ENCODE data around the gene KCNH2. TPM values are rescaled to one million over a fixed set of nuclear protein-coding genes. Genes with fewer than 3 reads are reported as not detected.

The KCNH2 gene
- total and polyA plus RNA-seq, 2 experiments from 2014 or later: 8.4 to 9.1 TPM

DNA sequence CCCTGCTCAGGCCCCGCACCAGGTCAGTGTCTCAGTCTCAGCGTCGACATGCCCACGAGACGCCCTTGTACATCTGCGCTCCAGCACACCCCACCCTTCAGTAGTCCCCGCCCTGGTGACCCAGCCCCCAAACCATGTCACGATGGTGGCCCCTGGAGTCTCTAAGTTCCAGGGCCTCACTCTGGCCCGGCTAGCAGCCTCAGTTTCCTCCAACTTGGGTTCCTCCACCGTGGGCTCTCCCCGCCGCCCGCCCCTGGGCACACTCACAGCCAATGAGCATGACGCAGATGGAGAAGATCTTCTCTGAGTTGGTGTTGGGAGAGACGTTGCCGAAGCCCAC lies 27.0 kb downstream of the KCNH2 start:
- H3K4me2 ChIP-seq: no peak overlapping the region
- H3K27me3 ChIP-seq: no peaks in the 10 kb centered on the region
- H3K27ac ChIP-seq: no peak overlapping the region
- H2AFZ ChIP-seq: no peak overlapping the region
- WGBS (ENCODE audit: low lambda C conversion rate, missing lambda C conversion rate): 97% methylated on average over 14 of the region's 16 CpGs
- no peak for DNase-seq (ENCODE audit: low spot score)
- TF ChIP-seq EZH2phosphoT487 (IDR thresholded peaks at IDR 0.05; ENCODE audit: low read depth, severe bottlenecking, unreplicated experiment) (no peak), EZH2 (IDR thresholded peaks at IDR 0.05; ENCODE audit: borderline replicate concordance) (no peak)
- TF ChIP-seq, protein P1, sequence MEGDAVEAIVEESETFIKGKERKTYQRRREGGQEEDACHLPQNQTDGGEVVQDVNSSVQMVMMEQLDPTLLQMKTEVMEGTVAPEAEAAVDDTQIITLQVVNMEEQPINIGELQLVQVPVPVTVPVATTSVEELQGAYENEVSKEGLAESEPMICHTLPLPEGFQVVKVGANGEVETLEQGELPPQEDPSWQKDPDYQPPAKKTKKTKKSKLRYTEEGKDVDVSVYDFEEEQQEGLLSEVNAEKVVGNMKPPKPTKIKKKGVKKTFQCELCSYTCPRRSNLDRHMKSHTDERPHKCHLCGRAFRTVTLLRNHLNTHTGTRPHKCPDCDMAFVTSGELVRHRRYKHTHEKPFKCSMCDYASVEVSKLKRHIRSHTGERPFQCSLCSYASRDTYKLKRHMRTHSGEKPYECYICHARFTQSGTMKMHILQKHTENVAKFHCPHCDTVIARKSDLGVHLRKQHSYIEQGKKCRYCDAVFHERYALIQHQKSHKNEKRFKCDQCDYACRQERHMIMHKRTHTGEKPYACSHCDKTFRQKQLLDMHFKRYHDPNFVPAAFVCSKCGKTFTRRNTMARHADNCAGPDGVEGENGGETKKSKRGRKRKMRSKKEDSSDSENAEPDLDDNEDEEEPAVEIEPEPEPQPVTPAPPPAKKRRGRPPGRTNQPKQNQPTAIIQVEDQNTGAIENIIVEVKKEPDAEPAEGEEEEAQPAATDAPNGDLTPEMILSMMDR (IDR thresholded peaks at IDR 0.05; ENCODE audit: poor library complexity): no peak
- H3K36me3 ChIP-seq (replicated peaks; ENCODE audit: insufficient read depth, low read depth): no peaks in the 10 kb centered on the region
- H3K9me2 ChIP-seq (replicated peaks; ENCODE audit: insufficient read depth): no peaks in the 10 kb centered on the region
- H3K79me2 ChIP-seq: no peaks in the 10 kb centered on the region
- H3K4me3 ChIP-seq: no peak overlapping the region
- H3K9me3 ChIP-seq (ENCODE audit: low read depth): no peaks in the 10 kb centered on the region
- H3K4me1 ChIP-seq (ENCODE audit: insufficient read depth): peaks cover 25% of the 10 kb centered on the region
- H4K20me1 ChIP-seq (ENCODE audit: insufficient read depth, poor library complexity, severe bottlenecking): no peaks in the 10 kb centered on the region

DNA sequence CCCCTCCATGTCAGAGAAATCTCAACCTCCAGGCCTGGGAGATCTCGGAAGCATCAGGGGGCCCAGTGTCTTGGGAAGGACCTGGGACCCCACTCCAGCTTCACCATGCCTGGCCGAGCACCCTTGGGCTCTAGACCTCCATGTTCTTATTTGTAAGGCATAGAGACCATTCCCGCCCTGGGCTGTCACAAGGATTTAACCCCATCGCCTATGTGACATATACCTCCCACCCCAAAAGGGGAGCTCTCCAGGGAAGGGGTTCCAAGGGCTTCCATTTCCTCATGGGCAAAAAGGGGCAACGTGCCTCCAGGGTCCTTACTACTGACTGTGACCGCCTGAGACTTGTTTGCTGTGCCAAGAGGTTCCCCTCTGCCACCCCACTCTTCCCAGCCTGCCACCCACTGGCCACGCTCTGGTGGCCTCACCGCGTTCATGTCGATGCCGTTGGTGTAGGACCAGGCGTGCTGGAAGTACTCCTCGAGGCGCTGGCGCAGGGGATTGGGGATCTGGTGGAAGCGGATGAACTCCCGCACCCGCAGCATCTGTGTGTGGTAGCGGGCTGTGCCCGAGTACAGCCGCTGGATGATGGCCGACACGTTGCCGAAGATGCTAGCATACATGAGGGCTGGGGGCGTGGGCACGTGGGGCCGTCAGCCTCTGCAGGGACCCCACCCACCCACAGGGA lies 27.5 kb downstream of the KCNH2 start:
- H3K9me2 ChIP-seq (replicated peaks; ENCODE audit: insufficient read depth): no peaks in the 10 kb centered on the region
- no peaks in the 10 kb centered on the region for H3K36me3 ChIP-seq (replicated peaks; ENCODE audit: insufficient read depth, low read depth)
- H4K20me1 ChIP-seq (ENCODE audit: insufficient read depth, poor library complexity, severe bottlenecking): no peaks in the 10 kb centered on the region
- H3K4me1 ChIP-seq (ENCODE audit: insufficient read depth): peaks cover 22% of the 10 kb centered on the region
- no peak overlapping the region for H2AFZ ChIP-seq
- no peak overlapping the region for H3K4me2 ChIP-seq
- H3K9me3 ChIP-seq (ENCODE audit: low read depth): no peaks in the 10 kb centered on the region
- H3K4me3 ChIP-seq: no peak overlapping the region
- no peaks in the 10 kb centered on the region for H3K79me2 ChIP-seq
- H3K27ac ChIP-seq: no peak overlapping the region
- DNase-seq (ENCODE audit: low spot score): no peak
- 97% methylated on average over 21 of the region's 27 CpGs for WGBS (ENCODE audit: low lambda C conversion rate, missing lambda C conversion rate)
- no peaks in the 10 kb centered on the region for H3K27me3 ChIP-seq
- TF ChIP-seq EZH2 (IDR thresholded peaks at IDR 0.05; ENCODE audit: borderline replicate concordance) (no peak), EZH2phosphoT487 (IDR thresholded peaks at IDR 0.05; ENCODE audit: low read depth, severe bottlenecking, unreplicated experiment) (no peak)
- TF ChIP-seq, protein P1 (IDR thresholded peaks at IDR 0.05; ENCODE audit: poor library complexity): no peak

DNA sequence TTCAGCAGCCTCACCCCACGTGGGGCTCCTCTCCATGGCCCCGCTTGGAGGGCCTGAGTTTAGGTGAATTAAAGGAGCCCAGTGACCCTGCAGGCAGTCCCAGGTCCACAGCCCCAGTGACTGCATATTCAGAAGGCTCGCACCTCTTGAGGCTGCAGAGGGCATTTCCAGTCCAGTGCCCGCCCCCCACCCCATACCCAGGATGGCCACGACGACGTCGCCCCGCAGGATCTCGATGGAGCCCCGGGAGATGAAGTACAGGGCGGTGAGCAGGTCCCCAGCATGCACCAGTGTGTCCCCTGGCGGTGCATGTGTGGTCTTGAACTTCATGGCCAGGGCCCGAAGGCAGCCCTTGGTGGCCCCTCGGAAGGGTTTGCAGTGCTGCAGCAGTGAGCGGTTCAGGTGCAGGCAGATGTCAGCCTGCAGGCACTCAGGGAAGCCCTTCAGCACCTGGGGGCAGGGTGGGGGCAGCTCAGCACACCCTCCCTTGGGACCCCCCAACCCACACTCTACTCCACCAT lies 28.1 kb downstream of the KCNH2 start:
- Histone ChIP-seq H3K4me2 (no peak overlapping the region), H3K9me3 (ENCODE audit: low read depth) (no peaks in the 10 kb centered on the region), H3K4me3 (no peak overlapping the region), H3K9me2 (replicated peaks; ENCODE audit: insufficient read depth) (no peaks in the 10 kb centered on the region), H3K36me3 (replicated peaks; ENCODE audit: insufficient read depth, low read depth) (no peaks in the 10 kb centered on the region), H3K79me2 (no peaks in the 10 kb centered on the region), H3K27ac (no peak overlapping the region), H3K27me3 (no peaks in the 10 kb centered on the region), H3K4me1 (ENCODE audit: insufficient read depth) (peaks cover 23% of the 10 kb centered on the region), H2AFZ (no peak overlapping the region), H4K20me1 (ENCODE audit: insufficient read depth, poor library complexity, severe bottlenecking) (no peaks in the 10 kb centered on the region)
- TF ChIP-seq EZH2phosphoT487 (IDR thresholded peaks at IDR 0.05; ENCODE audit: low read depth, severe bottlenecking, unreplicated experiment): no peak
- TF ChIP-seq EZH2 (IDR thresholded peaks at IDR 0.05; ENCODE audit: borderline replicate concordance): no peak
- DNase-seq (ENCODE audit: low spot score): no peak
- 88% methylated on average over 16 of the region's 16 CpGs for WGBS (ENCODE audit: low lambda C conversion rate, missing lambda C conversion rate)

DNA sequence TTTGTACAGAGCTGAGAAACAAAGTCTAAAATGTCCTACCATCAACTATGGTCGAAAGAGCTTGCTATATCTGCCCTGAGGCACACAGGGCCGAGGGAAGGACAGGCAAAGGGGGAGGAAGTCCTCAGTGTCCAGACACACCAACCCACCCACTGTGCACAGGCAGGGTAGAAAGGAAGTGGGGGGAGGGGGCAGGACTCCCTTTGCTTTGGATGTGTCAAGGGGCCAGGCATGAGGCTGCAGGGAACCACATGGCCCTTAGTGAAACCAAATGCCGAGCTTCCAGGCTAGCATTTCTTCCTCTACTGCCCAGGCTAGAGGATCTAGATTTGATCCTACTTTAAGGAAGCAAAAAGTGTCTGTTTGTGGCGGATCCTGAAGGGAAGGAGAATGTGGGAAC lies 28.6 kb downstream of the KCNH2 start:
- Histone ChIP-seq H3K36me3 (replicated peaks; ENCODE audit: insufficient read depth, low read depth) (no peaks in the 10 kb centered on the region), H3K27ac (no peak overlapping the region), H4K20me1 (ENCODE audit: insufficient read depth, poor library complexity, severe bottlenecking) (no peaks in the 10 kb centered on the region), H3K9me3 (ENCODE audit: low read depth) (no peaks in the 10 kb centered on the region), H3K4me3 (no peak overlapping the region), H3K79me2 (no peaks in the 10 kb centered on the region), H2AFZ (no peak overlapping the region), H3K27me3 (no peaks in the 10 kb centered on the region), H3K4me2 (no peak overlapping the region), H3K9me2 (replicated peaks; ENCODE audit: insufficient read depth) (no peaks in the 10 kb centered on the region), H3K4me1 (ENCODE audit: insufficient read depth) (peaks cover 22% of the 10 kb centered on the region)
- 53% methylated on average over 4 of the region's 4 CpGs for WGBS (ENCODE audit: low lambda C conversion rate, missing lambda C conversion rate)
- DNase-seq (ENCODE audit: low spot score): no peak
- no peak for TF ChIP-seq EZH2 (IDR thresholded peaks at IDR 0.05; ENCODE audit: borderline replicate concordance)
- TF ChIP-seq, protein P1 (IDR thresholded peaks at IDR 0.05; ENCODE audit: poor library complexity): no peak
- TF ChIP-seq EZH2phosphoT487 (IDR thresholded peaks at IDR 0.05; ENCODE audit: low read depth, severe bottlenecking, unreplicated experiment): no peak

Measured in hepatocyte (in vitro differentiated cells).